Brain microvascular endothelial cell (primary cell): ENCODE data around the gene SRRM3.
"Not testable (repeated sequence)": the region's sequence is repeated elsewhere in the genome, so short reads cannot be mapped to it uniquely, and the experiment has no call there.

ENCODE experiments used
- DNase-seq: peaks from one replicate; pipeline ENCODE4 v3.0.0-alpha.2; 2020
- H3K27ac ChIP-seq: fragments of 250-450 bp; sonication (Bioruptor Pico); 2 replicates; pipeline ENCODE4 v1.5.1; 2020; ENCODE audit warnings: mild to moderate bottlenecking, moderate library complexity
- H3K27me3 ChIP-seq: fragments of 250-450 bp; sonication (Bioruptor Pico); replicated peaks from 2 replicates; pipeline ENCODE4 v1.5.1; 2020; ENCODE audit warnings: mild to moderate bottlenecking
- H3K36me3 ChIP-seq: fragments of 250-450 bp; sonication (Bioruptor Pico); replicated peaks from 2 replicates; pipeline ENCODE4 v1.5.1; 2020; ENCODE audit warnings: mild to moderate bottlenecking
- H3K4me3 ChIP-seq: 2 replicates; pipeline ENCODE4 v1.5.1; 2011; ENCODE audit warnings: low read depth, mild to moderate bottlenecking, control low read depth, low read length, moderate library complexity
- in situ Hi-C: cut with HindIII; loops from 2 replicates; pipeline ENCODE4 v1.10.0; 2017; ENCODE audit warnings: low sequenced_read_pairs, low pct_ligation_motif_present
- TF ChIP-seq, protein P1 (sequence below): IDR thresholded peaks from 2 replicates; pipeline ENCODE4 v1.5.1; 2011; ENCODE audit warnings: low read depth, mild to moderate bottlenecking, moderate library complexity, low read length, control low read depth, inconsistent platforms; ENCODE audit errors: missing control alignments

The SRRM3 gene

GRCh38 chr7:76165106-76165972 is 36.4 kb upstream of the SRRM3 start:
- TF ChIP-seq, protein P1, sequence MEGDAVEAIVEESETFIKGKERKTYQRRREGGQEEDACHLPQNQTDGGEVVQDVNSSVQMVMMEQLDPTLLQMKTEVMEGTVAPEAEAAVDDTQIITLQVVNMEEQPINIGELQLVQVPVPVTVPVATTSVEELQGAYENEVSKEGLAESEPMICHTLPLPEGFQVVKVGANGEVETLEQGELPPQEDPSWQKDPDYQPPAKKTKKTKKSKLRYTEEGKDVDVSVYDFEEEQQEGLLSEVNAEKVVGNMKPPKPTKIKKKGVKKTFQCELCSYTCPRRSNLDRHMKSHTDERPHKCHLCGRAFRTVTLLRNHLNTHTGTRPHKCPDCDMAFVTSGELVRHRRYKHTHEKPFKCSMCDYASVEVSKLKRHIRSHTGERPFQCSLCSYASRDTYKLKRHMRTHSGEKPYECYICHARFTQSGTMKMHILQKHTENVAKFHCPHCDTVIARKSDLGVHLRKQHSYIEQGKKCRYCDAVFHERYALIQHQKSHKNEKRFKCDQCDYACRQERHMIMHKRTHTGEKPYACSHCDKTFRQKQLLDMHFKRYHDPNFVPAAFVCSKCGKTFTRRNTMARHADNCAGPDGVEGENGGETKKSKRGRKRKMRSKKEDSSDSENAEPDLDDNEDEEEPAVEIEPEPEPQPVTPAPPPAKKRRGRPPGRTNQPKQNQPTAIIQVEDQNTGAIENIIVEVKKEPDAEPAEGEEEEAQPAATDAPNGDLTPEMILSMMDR: no peak
- no peak overlapping the region for H3K4me3 ChIP-seq
- no peaks in the 10 kb centered on the region for H3K27me3 ChIP-seq
- DNase-seq: no peak
- no peak overlapping the region for H3K27ac ChIP-seq
- H3K36me3 ChIP-seq: no peaks in the 10 kb centered on the region
- in situ Hi-C loops: no loop called here

- H3K4me3 ChIP-seq: peak overlapping the region; percentile 71
- TF ChIP-seq, protein P1: no peak
- DNase-seq: no peak
- H3K36me3 ChIP-seq: no peaks in the 10 kb centered on the region
- in situ Hi-C loops: no loop called here
- H3K27ac ChIP-seq: peak overlapping the region; percentile 22
- H3K27me3 ChIP-seq: no peaks in the 10 kb centered on the region
These were observed 35.7 kb upstream of the SRRM3 start for GRCh38 chr7:76165973-76166403.

DNA sequence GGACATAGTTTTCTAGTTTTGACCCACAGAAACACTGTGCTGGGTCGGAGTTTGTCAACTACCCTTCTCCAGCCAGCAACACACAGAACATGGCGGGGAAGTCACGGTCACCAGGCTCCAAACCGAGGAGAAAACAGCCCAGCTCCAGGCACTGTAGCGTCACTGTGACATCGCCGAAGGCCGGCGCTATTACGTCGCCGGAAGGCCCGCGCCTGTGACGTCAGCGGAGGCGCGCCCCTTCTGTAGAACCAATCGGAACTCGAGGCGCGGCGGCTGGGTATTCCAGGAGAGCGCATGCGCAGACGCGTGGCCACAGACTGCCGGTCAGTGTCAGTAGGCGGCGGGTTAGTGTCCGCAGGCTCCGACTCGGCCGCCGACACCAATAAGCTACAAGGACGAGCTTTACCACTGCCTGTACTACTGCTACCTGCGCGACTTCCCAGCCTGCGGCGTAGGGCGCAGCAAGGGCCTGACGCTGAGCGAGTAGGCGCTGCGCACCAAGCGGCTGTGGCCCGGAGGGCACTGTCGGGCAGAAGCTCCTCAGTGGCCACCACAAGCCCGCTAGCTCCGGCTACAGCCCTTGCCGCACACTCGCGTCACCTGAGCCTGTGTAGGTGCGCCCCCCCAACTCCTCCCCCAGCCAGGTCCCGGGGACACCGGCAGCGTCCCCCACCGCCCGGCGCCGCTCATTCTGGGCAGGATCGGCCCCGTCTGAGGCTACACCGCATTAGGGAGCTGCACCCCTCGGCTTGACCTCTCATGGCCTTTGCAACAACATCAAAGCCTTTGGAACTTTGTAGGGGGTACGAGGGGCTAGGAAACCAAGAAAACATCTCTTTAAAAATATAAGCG is 35.1 kb upstream of the SRRM3 start:
- DNase-seq: peak; percentile 95
- TF ChIP-seq, protein P1: peak; percentile 37

DNA sequence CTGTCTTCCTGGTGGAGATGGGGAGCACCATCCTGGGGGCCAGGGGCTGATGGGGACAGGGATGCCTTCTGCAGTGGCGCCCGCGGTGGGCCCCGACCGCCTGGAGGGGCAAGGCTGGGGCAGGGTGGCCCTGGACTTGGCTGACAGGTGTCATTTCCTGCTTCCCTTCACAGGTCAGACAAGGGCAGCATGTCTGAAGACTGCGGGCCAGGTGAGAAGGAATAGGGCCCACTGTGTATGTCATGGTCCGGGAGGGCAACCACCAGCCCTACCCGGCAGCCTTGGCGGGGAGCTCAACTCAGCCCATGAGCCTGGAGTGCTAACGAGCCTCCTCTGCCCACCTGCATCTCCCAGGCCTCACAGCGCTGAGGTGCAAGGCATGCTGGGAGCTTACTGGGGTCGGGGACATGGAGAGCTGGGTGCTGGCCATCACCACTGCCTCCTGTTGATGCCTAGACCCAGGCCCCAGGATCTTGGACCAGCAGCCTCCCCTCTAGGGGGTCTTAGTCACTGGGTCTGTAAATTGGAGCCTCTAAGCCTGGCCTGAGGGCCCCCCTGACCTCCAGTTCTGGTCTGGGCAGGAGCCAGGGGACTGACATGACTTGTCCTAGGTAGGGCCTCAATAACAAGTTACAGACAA is 28.0 kb upstream of the SRRM3 start:
- H3K27me3 ChIP-seq: no peaks in the 10 kb centered on the region
- H3K4me3 ChIP-seq: no peak overlapping the region
- DNase-seq: no peak
- no peaks in the 10 kb centered on the region for H3K36me3 ChIP-seq
- TF ChIP-seq, protein P1: no peak
- no peak overlapping the region for H3K27ac ChIP-seq
- in situ Hi-C loops: no loop called here

More for the DNA sequence above, 35.1 kb upstream of the SRRM3 start:
- Histone ChIP-seq H3K27ac (peak overlapping the region; percentile 22), H3K36me3 (no peaks in the 10 kb centered on the region), H3K4me3 (peak overlapping the region; percentile 71), H3K27me3 (no peaks in the 10 kb centered on the region)
- in situ Hi-C loops: no loop called here

DNA sequence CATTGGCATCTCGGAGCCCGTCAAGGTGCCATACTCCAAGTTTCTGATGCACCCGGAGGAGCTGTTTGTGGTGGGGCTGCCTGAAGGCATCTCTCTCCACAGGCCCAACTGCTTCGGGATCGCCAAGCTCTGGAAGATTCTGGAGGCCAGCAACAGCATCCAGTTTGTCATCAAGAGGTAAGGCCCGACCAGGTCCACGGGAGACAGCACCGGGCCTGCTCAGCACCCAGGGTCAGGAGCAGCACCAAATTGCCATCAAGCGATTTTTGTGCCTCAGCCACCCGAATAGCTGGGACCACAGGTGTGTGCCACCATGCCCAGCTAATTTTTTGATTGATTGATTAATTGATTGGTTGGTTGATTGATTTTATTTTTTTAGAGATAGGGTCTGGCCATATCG is 24.7 kb upstream of the SRRM3 start:
- H3K4me3 ChIP-seq, H3K36me3 ChIP-seq, DNase-seq, in situ Hi-C loops, H3K27me3 ChIP-seq, H3K27ac ChIP-seq: not testable (repeated sequence)

- in situ Hi-C loops: no loop called here
- TF ChIP-seq, protein P1: no peak
- no peaks in the 10 kb centered on the region for H3K36me3 ChIP-seq
- no peak overlapping the region for H3K27ac ChIP-seq
- H3K4me3 ChIP-seq: no peak overlapping the region
- H3K27me3 ChIP-seq: no peaks in the 10 kb centered on the region
- no peak for DNase-seq
These were observed 22.0 kb upstream of the SRRM3 start for GRCh38 chr7:76179686-76180085.
